ENCODE measurements around the gene ARL5A. TPM values are rescaled to one million over a fixed set of nuclear protein-coding genes. Genes with fewer than 3 reads are reported as not detected.
A peak's percentile ranks its signal among the peaks of the same experiment; 100 is the strongest.

ARL5A gene
- total RNA-seq, 1 donor, result 47.8 TPM

DNA sequence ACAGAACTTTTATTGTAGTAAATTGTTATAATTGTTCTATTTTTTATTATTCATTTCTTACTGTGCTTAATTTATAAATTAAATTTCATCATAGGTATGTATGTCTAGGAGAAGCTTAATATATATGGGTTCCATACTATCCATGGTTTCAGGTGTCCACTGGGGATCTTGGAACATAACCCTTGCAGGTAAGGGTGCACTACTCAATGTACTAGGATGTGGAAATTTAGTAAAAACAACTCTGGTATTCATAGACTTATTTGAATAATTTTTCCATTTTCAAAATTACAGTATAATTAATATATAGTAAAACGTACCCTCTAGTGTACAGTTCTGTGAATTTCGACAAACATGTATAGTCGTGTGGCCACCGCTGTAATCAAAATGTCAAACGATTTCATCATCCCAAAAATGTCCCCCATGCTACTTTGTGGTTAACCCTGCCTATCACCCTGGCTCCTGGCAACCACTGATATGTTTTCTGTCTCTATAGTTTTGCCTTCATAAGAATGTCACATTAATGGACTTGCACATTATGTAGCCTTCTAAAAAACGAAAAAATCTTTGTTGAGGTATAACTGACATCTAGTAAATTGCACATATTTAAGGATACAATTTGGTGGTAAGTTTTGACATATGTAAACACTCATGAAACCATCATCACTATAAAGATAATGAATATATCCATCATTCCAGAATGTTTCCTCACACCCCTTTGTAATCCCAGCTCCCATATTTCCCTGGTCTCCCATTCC is 45.7 kb downstream of the ARL5A start:
- TF ChIP-seq, protein P1, sequence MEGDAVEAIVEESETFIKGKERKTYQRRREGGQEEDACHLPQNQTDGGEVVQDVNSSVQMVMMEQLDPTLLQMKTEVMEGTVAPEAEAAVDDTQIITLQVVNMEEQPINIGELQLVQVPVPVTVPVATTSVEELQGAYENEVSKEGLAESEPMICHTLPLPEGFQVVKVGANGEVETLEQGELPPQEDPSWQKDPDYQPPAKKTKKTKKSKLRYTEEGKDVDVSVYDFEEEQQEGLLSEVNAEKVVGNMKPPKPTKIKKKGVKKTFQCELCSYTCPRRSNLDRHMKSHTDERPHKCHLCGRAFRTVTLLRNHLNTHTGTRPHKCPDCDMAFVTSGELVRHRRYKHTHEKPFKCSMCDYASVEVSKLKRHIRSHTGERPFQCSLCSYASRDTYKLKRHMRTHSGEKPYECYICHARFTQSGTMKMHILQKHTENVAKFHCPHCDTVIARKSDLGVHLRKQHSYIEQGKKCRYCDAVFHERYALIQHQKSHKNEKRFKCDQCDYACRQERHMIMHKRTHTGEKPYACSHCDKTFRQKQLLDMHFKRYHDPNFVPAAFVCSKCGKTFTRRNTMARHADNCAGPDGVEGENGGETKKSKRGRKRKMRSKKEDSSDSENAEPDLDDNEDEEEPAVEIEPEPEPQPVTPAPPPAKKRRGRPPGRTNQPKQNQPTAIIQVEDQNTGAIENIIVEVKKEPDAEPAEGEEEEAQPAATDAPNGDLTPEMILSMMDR (IDR thresholded peaks at IDR 0.05; ENCODE audit: extremely low read depth, low read depth, low read length), result no peak
- H3K9me3 ChIP-seq (ENCODE audit: low read depth, low read length), result no peaks in the 10 kb centered on the region
- no peaks in the 10 kb centered on the region for H4K20me1 ChIP-seq (ENCODE audit: insufficient read depth, low read length)
- H3K4me2 ChIP-seq (ENCODE audit: insufficient read depth, low read length), result no peak overlapping the region
- H2AFZ ChIP-seq (ENCODE audit: low read length), result no peak overlapping the region
- no peaks in the 10 kb centered on the region for H3K79me2 ChIP-seq (ENCODE audit: insufficient read depth, low read length)
- no peaks in the 10 kb centered on the region for H3K4me1 ChIP-seq (ENCODE audit: insufficient read depth, low read length)
- DNase-seq (ENCODE audit: insufficient read length, low spot score, missing footprints), result peak; percentile 57
- no peaks in the 10 kb centered on the region for H3K27me3 ChIP-seq (ENCODE audit: insufficient read depth, low read length)
- H3K36me3 ChIP-seq (ENCODE audit: insufficient read depth, low read length), result no peaks in the 10 kb centered on the region
- no peak overlapping the region for H3K27ac ChIP-seq (ENCODE audit: low read depth, low read length)
- H3K4me3 ChIP-seq (ENCODE audit: insufficient read depth, low read length), result no peak overlapping the region

DNA sequence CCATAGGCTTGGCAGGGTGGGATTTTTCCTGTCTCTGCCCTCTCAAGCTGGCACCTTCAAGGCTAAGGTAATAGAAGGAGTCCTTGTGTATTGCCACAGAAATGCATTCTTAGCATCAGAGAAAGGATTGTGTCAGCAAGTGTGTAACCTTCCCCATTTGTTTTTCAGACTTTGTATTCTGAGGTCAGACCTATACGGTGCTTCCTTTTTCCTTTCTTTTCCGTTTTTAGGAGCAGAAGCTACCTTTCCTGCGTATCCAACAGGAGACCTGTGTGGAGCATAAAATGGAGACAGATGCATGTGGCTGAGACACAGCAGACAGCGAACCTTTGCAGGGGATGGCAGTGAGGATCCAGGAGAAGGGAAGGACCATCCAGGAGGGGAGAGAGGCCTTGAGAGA is 46.6 kb downstream of the ARL5A start:
- H3K4me1 ChIP-seq (ENCODE audit: insufficient read depth, low read length), result no peaks in the 10 kb centered on the region
- no peaks in the 10 kb centered on the region for H3K36me3 ChIP-seq (ENCODE audit: insufficient read depth, low read length)
- no peaks in the 10 kb centered on the region for H3K79me2 ChIP-seq (ENCODE audit: insufficient read depth, low read length)
- H3K9me3 ChIP-seq (ENCODE audit: low read depth, low read length), result no peaks in the 10 kb centered on the region
- no peaks in the 10 kb centered on the region for H3K27me3 ChIP-seq (ENCODE audit: insufficient read depth, low read length)
- H3K4me3 ChIP-seq (ENCODE audit: insufficient read depth, low read length), result no peak overlapping the region
- no peak for DNase-seq (ENCODE audit: insufficient read length, low spot score, missing footprints)
- TF ChIP-seq, protein P1 (IDR thresholded peaks at IDR 0.05; ENCODE audit: extremely low read depth, low read depth, low read length), result no peak
- no peak overlapping the region for H3K27ac ChIP-seq (ENCODE audit: low read depth, low read length)
- no peak overlapping the region for H3K4me2 ChIP-seq (ENCODE audit: insufficient read depth, low read length)
- no peak overlapping the region for H2AFZ ChIP-seq (ENCODE audit: low read length)
- H4K20me1 ChIP-seq (ENCODE audit: insufficient read depth, low read length), result no peaks in the 10 kb centered on the region

DNA sequence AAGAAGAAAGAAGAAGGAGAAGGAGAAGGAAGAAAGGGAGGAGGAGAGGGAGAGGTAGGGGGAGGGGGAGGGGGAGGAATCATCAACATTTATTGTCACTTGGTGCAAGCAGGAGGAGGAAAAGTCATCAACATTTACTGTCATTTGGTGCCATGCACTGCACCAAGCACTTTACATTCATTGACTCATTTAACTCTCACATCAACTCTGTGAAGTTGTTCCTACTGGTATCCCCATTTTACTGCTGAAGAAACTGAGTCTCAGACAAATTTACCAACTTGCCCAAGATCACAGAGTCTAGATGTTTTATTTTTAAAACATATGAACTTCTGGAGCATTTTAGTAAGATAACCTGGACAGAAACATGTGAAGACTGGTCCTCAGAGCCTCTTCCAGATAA is 47.3 kb downstream of the ARL5A start:
- Histone ChIP-seq H3K4me3 (ENCODE audit: insufficient read depth, low read length) (no peak overlapping the region), H3K4me2 (ENCODE audit: insufficient read depth, low read length) (no peak overlapping the region), H4K20me1 (ENCODE audit: insufficient read depth, low read length) (no peaks in the 10 kb centered on the region), H2AFZ (ENCODE audit: low read length) (no peak overlapping the region), H3K36me3 (ENCODE audit: insufficient read depth, low read length) (no peaks in the 10 kb centered on the region), H3K27ac (ENCODE audit: low read depth, low read length) (no peak overlapping the region), H3K4me1 (ENCODE audit: insufficient read depth, low read length) (no peaks in the 10 kb centered on the region), H3K27me3 (ENCODE audit: insufficient read depth, low read length) (no peaks in the 10 kb centered on the region), H3K79me2 (ENCODE audit: insufficient read depth, low read length) (no peaks in the 10 kb centered on the region), H3K9me3 (ENCODE audit: low read depth, low read length) (no peaks in the 10 kb centered on the region)
- no peak for DNase-seq (ENCODE audit: insufficient read length, low spot score, missing footprints)
- TF ChIP-seq, protein P1 (IDR thresholded peaks at IDR 0.05; ENCODE audit: extremely low read depth, low read depth, low read length), result no peak

DNA sequence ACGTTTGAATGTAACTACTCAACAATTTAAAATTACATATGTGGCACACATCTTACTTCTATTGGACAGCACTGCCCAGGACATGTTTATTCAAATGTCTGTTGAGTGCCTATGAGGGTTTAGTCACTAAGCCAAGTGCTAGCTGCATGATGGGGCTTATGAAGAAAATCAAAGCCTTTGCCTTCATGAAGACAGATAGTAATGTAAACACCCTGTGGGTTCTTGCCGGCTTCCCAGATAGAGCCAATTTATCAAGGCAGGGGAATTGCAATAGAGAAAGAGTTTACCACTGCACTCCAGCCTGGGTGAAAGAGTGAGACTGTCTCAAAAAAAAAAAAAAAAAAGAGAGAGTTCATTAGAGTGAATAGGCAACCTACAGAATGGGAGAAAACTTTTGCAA is 50.3 kb downstream of the ARL5A start:
- TF ChIP-seq, protein P1 (IDR thresholded peaks at IDR 0.05; ENCODE audit: extremely low read depth, low read depth, low read length), result no peak
- H3K27ac ChIP-seq (ENCODE audit: low read depth, low read length), result no peak overlapping the region
- H3K36me3 ChIP-seq (ENCODE audit: insufficient read depth, low read length), result no peaks in the 10 kb centered on the region
- no peaks in the 10 kb centered on the region for H3K27me3 ChIP-seq (ENCODE audit: insufficient read depth, low read length)
- DNase-seq (ENCODE audit: insufficient read length, low spot score, missing footprints), result no peak
- no peak overlapping the region for H3K4me2 ChIP-seq (ENCODE audit: insufficient read depth, low read length)
- peaks cover 17% of the 10 kb centered on the region for H3K4me1 ChIP-seq (ENCODE audit: insufficient read depth, low read length)
- H4K20me1 ChIP-seq (ENCODE audit: insufficient read depth, low read length), result no peaks in the 10 kb centered on the region
- no peaks in the 10 kb centered on the region for H3K79me2 ChIP-seq (ENCODE audit: insufficient read depth, low read length)
- H3K9me3 ChIP-seq (ENCODE audit: low read depth, low read length), result no peaks in the 10 kb centered on the region
- no peak overlapping the region for H2AFZ ChIP-seq (ENCODE audit: low read length)
- H3K4me3 ChIP-seq (ENCODE audit: insufficient read depth, low read length), result no peak overlapping the region

All from osteoblast (primary cell).